SW 1271 (cell line): ENCODE results near the gene ODAD4.

ENCODE experiments used
- DNase-seq, 2 experiments: peaks; one replicate each; lab custom pipeline; 2025; lab: John Stamatoyannopoulos, UW

The ODAD4 gene

DNA sequence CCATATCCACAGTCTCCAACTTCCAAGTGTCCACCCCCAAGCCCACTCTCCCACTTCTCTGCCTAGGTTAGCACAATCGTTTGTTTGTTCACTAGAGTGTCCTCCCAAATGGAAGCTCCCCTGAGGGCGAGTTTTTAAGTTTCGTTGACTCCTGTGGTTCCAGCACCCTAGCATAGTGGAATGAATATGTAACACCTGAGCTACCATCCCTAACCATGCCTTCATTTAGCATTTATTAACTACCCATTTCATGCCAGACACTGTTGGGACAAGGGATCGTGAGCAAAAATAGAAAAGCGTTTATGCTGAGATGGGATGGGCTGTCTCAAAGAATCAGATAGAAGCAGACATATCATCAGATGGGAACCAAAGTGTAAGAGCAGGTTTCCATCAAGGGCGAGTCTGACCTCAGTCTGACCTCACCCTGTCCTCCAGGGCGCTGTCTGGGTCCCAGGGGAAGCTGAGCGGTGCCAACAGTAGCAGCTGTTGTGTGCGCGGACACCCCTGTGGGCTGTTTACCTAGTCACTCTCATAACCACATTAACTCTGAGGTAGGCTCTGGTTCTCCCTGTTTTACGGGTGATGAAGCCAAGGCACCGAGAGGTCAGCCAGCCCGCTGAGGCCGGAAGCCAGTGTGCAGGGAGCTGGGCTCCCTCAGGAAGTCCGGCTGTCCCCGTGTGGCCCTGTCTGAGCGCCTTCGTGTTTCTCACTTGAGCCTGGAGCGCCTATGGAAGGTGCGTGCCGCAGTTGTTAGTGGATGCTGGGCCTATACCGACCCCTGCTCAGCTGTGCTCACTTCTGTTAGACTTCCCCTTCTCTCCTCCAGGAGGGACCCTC is 42.4 kb downstream of the ODAD4 start:
- no peak for DNase-seq

DNA sequence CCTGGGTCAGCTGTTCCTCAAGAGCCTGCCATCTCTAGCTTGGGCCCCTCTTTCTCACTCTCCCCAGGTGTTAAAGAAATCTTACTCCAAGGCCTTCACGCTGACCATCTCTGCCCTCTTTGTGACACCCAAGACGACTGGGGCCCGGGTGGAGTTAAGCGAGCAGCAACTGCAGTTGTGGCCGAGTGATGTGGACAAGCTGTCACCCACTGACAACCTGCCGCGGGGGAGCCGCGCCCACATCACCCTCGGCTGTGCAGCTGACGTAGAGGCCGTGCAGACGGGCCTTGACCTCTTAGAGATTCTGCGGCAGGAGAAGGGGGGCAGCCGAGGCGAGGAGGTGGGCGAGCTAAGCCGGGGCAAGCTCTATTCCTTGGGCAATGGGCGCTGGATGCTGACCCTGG is 43.0 kb downstream of the ODAD4 start:
- no peak for DNase-seq

DNA sequence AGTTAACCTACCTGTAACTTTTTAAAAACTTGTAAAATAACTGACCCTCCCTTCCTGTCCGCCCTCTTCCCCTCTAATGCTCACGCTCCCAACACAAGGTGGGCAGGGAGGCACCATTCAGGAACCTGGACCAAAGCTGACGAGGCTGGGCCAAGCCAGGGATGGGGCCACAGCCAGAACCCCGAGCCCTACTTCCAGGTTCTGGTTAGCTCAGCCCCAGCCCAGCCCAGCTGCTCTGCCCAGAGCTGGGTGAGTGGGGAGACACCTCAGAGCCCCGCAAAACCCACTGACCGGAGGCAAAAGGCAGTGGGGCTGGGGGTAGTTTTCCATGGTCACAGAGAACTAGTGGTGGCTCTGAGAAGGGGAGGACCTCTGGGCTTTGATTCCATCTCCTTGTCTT is 43.6 kb downstream of the ODAD4 start:
- DNase-seq, result no peak

DNA sequence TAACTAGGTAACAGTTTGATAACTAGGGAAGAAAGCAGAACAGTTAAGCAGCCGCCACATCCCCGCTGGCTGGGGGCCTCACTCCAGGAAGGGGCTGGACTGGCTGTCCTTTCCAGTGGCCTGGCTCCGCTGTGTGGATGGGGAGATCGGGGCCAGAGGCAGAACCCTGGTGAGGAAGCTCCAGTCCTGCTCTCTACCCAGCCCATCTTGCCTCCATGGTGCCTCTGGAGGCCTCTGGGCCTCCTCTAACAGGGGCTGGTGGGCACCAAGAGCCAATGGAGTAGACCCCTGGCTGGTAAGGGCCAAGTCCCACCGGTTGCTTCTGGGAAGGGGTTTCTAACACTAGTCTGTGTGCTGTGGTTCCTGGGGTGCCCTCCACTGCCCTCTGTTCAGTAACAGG is 44.2 kb downstream of the ODAD4 start:
- no peak for DNase-seq

DNA sequence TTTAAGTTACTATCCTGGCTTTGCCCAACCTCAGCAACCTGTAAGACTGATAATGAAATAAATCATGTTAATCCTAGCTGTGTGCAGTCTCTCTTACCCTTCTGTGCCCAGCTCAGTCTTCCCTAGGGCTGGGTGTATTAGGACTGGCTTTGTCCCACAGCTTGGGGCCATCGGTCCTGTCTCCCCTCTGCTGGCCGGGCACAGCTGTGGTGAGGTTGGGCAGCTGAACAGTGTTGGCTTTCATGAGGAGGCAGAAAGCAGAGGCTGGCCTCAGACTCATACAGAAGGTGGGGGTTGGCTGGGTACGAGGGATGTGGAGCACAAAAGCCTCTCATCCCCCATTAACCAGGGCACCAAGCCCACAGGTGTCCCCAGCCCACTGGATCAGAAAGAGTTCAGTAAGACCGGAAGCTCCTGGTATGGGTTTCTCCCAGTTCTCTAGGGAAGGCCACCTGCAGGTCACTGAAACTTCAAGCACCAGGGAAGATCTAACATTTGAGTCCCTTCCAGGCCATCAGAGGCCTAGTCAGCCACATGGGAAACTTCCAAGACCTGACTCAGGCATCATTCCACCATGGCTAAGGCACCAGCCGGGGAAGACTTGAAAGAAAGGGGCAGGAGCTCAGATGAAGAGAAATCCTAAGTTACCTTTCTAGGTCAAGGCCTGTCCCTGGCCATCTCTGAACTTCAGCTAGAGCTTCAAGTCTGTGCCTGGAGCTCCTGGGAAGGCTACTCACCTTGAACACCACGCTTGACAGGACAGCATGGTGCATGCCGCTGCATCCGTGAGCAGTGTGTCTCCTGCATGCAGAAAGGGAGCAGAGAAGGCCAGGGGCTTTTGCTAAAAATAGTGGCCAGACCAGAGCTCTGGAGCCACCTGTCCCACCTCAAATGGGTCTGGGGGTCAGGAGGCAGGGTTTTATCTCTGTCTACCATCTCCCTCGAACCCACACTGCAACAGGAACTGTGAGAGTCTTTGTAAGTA is 45.0 kb downstream of the ODAD4 start:
- no peak for DNase-seq

DNA sequence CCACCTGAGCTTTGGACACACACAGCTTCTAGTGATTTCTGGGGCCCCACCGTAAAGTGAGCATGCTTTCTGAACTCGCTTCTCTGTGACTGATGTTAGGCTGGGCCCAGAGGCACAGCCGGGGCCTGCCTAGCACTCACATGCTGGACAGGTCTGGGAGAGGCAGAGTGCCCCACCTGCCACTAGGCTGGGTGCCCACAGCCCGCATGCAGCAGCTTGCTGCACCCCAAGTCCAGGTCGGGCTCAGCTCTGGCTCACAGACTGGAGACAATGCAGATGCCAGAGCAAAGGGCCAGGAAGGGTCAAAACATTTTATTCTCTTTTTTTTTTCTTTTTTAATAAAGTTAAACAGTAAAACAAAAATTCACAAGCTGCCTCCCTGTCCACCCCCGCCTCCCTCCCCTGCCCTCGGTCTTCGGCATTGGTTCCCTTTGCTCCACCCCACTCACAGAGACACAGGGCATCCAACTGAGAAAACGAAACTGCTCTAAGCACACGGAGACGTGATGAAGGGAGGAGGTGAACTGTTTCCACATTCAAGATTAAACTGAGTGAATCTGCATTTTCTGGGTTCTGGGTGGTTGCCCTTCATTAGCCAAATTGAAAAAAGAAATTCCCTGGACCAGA is 45.8 kb downstream of the ODAD4 start:
- no peak for DNase-seq

DNA sequence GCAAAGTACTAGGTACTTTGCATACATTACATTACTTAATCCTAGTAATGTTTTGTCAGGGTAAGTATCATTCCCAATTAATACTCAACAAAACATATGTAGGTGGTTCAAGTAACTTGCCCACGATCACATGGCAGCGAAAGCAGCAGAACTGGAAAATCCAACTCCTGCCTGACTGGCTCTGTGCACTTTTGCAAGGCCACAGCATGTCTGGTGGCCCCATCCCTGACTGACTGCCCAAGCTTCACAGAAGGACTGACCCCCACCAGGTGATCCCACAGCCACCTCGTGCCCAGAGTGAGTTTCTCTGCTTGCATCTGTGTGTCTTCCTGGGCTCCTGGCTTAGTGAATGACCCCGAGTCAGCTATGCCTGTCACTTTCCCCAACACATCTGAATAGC is 47.6 kb downstream of the ODAD4 start:
- no peak for DNase-seq

DNA sequence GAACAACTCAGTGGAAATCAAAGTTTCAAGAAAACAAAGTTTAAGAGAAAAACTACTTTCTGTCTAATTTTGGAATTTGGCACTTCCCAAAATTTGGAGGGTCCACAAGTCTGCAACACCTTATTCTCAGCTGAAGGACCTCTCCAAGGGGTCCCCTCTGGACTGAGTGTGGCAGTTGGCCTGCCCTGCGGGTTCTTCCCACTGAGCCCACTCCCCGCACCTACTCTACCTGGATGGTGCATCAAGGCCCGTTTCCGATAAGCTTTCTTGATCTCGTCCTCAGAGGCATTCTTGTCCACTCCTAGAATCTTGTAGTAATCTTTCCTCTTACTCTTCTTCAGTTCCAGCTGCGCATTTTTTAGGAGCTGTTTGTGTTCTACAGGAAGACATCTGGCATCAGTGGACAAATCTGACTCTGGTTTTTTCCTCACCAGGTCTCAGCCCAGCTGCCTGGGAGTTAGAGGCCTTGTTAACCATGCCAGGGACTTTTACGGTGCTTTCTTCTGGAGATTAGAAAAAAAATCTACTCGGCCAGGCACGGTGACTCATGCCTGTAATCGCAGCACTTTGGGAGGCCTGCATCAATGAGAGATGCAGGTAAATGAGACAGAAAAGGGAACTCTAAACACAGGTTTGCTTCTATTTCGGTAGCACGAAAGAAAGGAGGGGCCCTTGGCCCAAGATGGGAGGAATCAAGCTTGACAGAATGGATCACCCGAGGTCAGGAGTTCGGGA is 51.8 kb downstream of the ODAD4 start:
- DNase-seq, result no peak

DNA sequence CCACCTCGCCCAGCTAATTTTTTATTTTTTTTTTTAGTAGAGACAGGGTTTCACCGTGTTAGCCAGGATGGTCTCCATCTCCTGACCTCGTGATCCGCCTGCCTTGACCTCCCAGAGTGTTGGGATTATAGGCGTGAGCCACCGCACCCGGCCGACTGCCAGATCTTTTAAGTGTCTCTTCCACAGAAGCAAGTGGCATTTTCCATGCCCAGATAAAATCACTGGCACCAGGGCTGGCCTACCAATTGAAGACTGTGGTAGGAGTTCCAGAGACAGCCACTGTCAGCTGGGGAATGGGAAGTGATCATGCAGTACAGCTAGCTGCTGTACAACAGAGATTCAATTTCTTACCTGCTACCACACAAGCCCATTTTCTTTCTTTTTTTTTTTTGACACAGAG is 54.0 kb downstream of the ODAD4 start:
- DNase-seq, result no peak

DNA sequence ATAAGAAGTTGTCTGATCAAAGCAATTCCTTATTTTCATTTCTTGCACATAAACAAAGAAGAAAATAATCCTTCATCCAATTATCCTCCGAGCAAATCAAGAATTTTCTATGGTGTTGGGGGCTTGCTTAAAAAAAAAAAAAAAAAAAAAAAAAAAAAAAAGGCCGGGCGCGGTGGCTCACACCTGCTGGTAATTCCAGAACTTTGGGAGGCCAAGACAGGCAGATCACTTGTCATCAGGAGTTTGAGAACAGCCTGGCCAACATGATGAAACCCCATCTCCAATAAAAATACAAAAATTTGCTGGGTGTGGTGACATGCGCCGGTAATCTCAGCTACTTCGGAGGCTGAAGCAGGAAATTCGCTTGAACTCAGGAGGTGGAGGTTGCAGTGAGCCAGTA is 55.5 kb downstream of the ODAD4 start:
- DNase-seq, result no peak

DNA sequence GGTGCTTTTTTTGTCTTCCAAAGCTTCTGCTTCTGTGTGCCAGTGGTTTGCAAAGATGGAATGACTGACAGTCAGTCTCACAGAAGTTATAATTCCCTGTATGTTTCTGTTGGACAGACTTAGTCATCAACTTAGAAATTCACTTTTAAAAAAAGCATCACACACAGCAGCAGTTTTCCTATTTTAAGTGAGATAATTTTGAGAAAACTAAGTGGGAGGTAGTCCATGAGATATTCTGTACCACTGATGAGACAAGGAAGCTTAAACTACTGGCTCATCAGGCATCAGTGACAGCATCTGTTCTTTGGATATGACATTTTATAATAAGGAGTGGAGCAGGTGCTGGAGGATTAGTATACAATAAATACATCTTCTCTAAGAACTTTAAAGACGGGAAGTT is 56.2 kb downstream of the ODAD4 start:
- no peak for DNase-seq

DNA sequence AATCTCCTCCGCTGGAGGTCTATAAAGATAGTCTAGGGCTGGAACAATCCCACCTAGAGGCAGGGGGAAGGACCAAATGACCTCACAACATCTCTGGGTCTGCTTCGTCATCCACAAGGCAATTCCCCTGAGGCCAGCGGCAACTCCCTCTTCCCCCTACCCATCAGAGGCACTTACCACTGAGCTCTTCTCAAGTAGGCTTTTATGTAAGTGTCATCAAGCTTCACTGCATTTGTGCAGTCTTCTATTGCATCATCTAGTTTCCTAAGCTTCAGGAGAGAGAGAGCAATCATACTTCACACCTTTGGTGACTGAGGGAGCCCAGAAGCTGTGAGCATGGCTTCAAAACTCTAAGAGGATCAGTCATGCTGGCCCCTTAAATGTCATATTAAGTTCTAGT is 57.2 kb downstream of the ODAD4 start:
- DNase-seq, result no peak

DNA sequence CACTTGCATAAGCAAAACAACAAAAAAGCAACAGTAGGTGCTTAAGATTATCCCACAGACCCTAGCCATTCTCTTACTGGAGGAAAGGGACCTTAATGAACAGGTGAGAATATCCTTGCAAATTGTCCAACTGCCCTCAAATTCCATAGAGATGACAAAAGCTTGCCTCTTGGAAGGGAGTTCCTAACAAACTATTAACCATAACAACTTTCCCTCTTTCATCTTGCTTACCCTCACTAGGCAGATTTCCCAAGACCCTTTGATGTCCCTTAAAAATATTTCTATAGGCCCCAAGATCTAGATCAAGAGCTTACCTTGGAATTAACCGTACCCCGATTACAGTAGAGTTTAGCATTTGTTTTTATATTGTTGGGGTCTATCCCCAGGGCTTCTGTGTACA is 58.0 kb downstream of the ODAD4 start:
- DNase-seq, result no peak

DNA sequence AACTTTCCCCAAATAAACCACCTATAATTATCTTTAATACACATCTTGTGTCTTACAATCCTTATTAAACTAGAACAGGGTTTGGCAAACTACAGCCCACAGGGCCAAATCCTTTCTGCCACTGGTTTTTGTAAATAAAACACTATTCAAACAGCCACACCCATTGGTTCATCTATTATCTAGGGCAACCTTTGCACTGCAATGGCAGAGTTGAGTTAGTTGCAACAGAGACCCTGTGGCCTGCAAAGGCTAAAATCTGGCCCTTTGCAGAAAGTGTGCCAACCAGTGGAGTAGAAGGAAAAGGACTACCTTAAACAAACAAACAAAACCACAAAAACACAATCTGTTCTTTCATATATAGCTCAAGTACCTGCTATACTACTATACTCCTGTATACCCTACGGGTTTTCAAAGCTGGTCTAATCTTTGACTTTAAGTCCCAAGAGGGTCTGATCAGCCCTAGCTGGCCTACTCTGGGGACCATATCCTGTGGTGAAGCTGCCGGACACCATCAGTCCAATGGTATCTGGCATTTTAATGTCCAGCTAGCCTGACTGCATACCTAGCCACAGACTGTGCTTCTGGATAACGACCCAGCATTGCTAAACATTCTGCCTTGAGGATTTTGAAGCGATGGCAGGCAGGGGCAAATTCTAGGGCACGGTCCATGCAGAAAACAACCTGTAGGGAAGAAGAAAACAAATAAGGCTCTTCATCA is 59.4 kb downstream of the ODAD4 start:
- DNase-seq, result no peak

DNA sequence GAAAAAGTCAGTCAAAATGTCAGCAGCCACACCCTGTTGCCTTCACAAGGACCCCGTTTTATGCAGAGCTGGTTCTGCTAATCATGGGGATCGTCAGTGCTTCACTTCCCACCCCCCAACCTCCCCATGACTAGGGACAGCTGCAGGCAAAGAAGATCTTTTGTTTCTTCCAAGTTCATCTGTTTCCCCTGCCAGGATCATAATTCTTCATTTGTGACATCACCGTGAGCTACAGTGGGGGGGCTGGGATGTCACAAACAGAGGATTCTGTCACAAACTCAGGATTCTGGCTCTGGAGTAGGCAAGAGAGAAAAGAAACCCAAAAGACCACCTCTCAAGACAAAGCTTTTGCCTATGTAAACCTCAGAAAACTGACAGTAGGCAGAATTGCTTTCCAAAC is 62.2 kb downstream of the ODAD4 start:
- DNase-seq, result no peak

DNA sequence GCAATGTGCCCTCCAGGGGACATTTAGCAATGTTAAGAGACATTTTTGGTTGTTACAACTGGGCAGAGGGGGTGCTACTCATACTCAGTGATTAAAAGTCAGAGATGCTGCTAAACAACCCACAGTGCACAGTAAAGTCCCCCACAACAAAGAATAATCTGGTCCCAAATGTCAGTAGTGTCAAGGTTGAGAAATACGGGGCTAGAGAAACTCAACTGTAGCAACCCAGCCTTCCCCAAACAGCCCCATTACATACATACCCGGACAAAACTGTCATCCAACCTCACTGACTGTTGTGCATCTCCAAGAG is 66.4 kb downstream of the ODAD4 start:
- no peak for DNase-seq

DNA sequence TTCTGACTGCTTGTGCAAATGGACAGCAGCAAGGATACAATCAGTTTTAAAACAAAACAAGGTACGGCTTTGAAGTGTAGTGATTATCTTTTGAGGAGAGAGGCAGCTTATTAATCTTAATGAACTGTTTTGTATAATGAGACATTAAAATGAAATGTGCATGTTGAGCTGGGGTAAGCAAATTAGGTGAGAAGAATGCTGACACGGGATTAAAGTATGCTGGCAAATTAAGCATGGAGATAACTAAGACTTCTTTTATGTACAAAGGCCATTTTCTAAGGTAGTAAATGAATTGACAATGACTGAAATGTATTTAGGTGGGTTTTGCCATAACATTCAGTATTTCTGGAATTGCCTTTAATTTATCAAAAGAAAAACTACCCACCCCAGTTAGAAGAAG is 68.1 kb downstream of the ODAD4 start:
- no peak for DNase-seq

DNA sequence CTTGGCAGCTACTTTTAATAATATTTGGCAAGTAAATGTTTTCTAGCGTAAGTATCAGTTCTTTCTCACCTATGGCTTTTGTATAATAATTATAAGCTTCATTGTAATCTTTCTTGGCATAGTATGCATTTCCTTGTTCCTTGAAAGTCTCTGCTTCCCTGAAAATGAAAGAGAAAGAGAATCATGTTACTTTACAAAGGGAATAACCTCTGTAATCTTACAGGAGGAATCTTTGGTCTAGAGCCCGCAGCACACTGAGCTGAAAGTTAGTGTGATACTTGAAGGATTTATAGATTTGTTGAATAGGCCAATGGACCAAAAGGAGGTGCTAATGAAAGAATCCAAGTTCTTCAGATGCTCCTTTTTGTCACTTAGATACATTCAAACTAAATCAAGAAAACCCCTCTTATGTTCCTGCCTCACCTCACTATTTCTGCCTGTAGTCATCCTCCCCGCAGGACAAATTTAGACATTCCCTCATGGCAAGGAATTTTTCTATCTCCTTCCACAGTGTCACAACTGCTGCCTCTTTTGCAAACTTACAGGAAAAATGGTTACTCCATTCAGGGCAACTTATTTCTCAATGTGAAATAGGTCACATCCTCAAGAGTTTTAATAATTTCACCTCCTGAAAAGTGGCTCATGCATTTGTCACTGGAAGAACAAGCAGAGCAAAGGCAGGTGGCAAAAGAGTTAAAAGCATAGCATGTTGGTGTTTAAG is 70.2 kb downstream of the ODAD4 start:
- DNase-seq, result no peak

DNA sequence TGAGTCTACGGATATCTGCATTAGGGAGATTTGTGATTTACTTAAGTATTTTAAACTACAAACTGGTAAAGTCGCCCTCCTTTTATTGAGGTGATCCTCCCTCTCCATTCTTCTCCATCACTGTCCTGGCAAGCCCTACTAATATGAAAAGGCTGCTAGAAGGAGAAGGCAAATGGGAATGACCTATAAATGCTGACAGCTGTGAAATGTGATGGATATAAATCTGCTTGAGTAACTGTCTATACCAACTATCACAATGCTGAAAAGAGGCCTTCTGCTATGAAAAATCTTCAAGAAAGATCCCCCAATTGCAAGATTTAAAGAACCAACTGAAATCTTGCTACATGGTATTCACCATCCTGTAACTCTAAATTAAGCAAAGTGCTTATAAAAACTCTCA is 71.3 kb downstream of the ODAD4 start:
- DNase-seq, result no peak

DNA sequence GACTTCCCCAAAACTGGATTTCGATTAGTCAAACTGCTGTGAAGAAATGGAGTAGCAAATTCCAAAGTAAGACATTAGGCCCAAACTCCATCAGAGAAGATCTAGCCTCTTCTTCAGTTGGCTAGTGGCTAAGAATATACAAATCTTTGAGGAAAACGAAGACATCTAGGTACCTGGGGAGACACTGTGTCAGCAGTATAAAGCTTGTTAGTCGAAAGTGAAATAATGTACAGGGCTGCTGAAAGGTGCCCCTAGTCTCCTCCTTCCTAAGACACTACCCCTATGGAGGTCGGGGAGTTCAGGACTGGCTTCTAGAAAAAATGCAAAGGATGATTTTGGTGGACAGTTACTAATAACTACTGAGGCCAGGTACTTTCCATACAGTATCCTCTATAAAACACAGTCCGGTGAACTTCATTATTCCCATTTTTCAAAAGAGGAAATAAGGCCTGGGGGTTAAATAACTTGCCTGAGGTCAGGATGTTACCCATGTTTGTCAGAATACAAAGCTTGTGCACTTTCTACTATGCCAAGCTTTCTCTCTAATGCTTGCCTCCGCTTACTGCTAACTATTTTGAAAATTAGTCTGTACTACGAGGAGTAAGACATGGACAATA is 71.9 kb downstream of the ODAD4 start:
- no peak for DNase-seq
